Adrenal gland (tissue), 12 donors: Measurements from ENCODE around the gene NFATC2IP. TPM values are rescaled to one million over a fixed set of nuclear protein-coding genes. Genes with fewer than 3 reads are reported as not detected.
"Not testable (repeated sequence)": the region's sequence is repeated elsewhere in the genome, so short reads cannot be mapped to it uniquely, and the experiment has no call there.

Experiments
- DNase-seq, 7 donors: peaks; one replicate each; pipeline ENCODE4 v3.0.0-alpha.2; 2019 to 2020
- H3K27ac ChIP-seq, 5 donors: fragments of 200-600 bp; sonication (generic) in 4 of 5; 1 replicate in 3 of 5; 2 replicates in 2 of 5; pipeline versions ENCODE4 v1.5.1 to v1.8.0; 2016 to 2020; ENCODE audit warnings: mild to moderate bottlenecking in 1 of 5
- H3K27me3 ChIP-seq: fragments of 200-600 bp; 2 replicates; pipeline ENCODE4 v1.8.0; 2021
- H3K36me3 ChIP-seq, 2 donors: fragments of 200-600 bp; replicated peaks in 1 of 2; 1 replicate in 1 of 2; 2 replicates in 1 of 2; pipeline versions ENCODE4 v1.5.1 to v1.8.0; 2018 to 2022
- H3K4me1 ChIP-seq, 2 donors: fragments of 200-600 bp; replicated peaks in 1 of 2; 1 replicate in 1 of 2; 2 replicates in 1 of 2; pipeline versions ENCODE4 v1.5.1 to v1.8.0; 2018 to 2021
- H3K4me3 ChIP-seq, 4 donors: fragments of 200-600 bp; sonication (generic) in 3 of 4; one replicate each; pipeline ENCODE4 v1.5.1; 2016 to 2018
- H3K9me3 ChIP-seq, 3 donors: fragments of 200-600 bp; sonication (generic) in 1 of 3; replicated peaks in 1 of 3; 1 replicate in 2 of 3; 2 replicates in 1 of 3; pipeline versions ENCODE4 v1.5.1 to v1.8.0; 2016 to 2021
- CTCF ChIP-seq, 6 experiments: fragments of 450-650 bp in 4 of 6; fragments of 200-600 bp in 2 of 6; sonication (generic) in 1 of 6; IDR thresholded peaks; 1 replicate in 5 of 6; 2 replicates in 1 of 6; pipeline versions ENCODE4 v1.5.1 to v1.8.0; 2016 to 2021; ENCODE audit warnings: antibody characterized with exemption in 6 of 6, mild to moderate bottlenecking in 2 of 6, moderate library complexity in 1 of 6
- POLR2A ChIP-seq, 2 donors: fragments of 450-650 bp; IDR thresholded peaks; one replicate each; pipeline ENCODE4 v1.6.1; 2017; ENCODE audit warnings: antibody characterized with exemption in 2 of 2, mild to moderate bottlenecking in 2 of 2, moderate library complexity in 1 of 2
- WGBS, 4 donors: extraction: QIAGEN DNeasy Blood & Tissue Kit in 2 of 4; methylation state at CpG; one replicate each; pipeline versions ENCODE4 v1.1.5 to v1.1.7; 2013 to 2017; 5-methylcytosine and 5-hydroxymethylcytosine counted together
- intact Hi-C, 2 donors: fragments of 100-400 bp; cut with DNase I; formaldehyde crosslinking; loops; one replicate each; pipeline versions ENCODE4 v1.14.1 to v1.15.0; 2022 to 2023
- polyA plus RNA-seq, 3 donors: library from polyadenylated mRNA; stranded (reverse); fragments of 200-250 nt in 2 of 3; fragments of 350-450 nt in 1 of 3; fragmentation: Illumina TruSeq in 1 of 3; extraction: RNeasy Lipid Tissue Mini Kit (QIAGEN cat#74804) in 1 of 3; gene quantifications; one replicate each; pipeline ENCODE4 v1.2.3, GENCODE V29; 2013 to 2014
- total RNA-seq, 9 donors: library from RNA; depleted of rRNA in 4 of 9; stranded (reverse); fragments of >200 nt in 4 of 9; fragments of 120-200 nt in 1 of 9; fragmentation: NEBNext Ultra II Directional in 1 of 9; extraction: Animal tissue kit (Norgen Biotek cat#: 25700) in 1 of 9; gene quantifications; one replicate each; pipeline versions ENCODE4 v1.1.0 to v1.2.4, GENCODE V29; 2013 to 2023
- donor health status: healthy with polysubstance abuse.
- donor health status: Bipolar disorder and iron deficiency.
- donor health status: DM: yes; HTN: yes; CAD: no.
- donor health status: DM: no; HTN: no; CAD: no.
- donor health status: DM: no; HTN: no; CAD: no.
- donor health status: DM: yes; HTN: yes; CAD: no.

Gene NFATC2IP
- total and polyA plus RNA-seq, 12 donors = 7.7 to 25.2 (median 17.1) TPM

- WGBS, 4 donors = 0% methylated on average over 6 to 60 of the region's 60 CpGs
- peaks cover 15 to 18% of the 10 kb centered on the region in 2 donors for H3K4me1 ChIP-seq
- H3K27me3 ChIP-seq = no peaks in the 10 kb centered on the region
- peaks cover 0 to 12% of the 10 kb centered on the region in 2 donors for H3K36me3 ChIP-seq
- TF ChIP-seq CTCF (IDR thresholded peaks at IDR 0.05) = no peak
- TF ChIP-seq POLR2A (IDR thresholded peaks at IDR 0.05) = peak in 1 of 2 donors; percentile 53
- H3K27ac ChIP-seq = peak within 1 kb of the TSS in 3 of 5 donors; percentile 63 to 75 (median 74)
- H3K9me3 ChIP-seq = no peaks in the 10 kb centered on the region
- peak; percentile 97 to 99 (median 98) for DNase-seq
- intact Hi-C loops = no loop called here
- H3K4me3 ChIP-seq = peak within 1 kb of the TSS; percentile 71 to 96 (median 88)
These were observed 23.9 kb downstream of the NFATC2IP start, which contains the start of gene SPNS1 for GRCh38 chr16:28974437-28975157. Gene SPNS1 (plus strand): TSS chr16:28974778. CDS start chr16:28975152, 374 bp downstream.

- peak in 2 of 7 donors; percentile 14 to 53 for DNase-seq
- peaks cover 0 to 18% of the 10 kb centered on the region in 2 donors for H3K36me3 ChIP-seq
- intact Hi-C loops = no loop called here
- no peak for TF ChIP-seq CTCF (IDR thresholded peaks at IDR 0.05)
- WGBS, 4 donors = 6 to 12% (median 9%) methylated on average over 11 to 30 of the region's 30 CpGs
- H3K27me3 ChIP-seq = no peaks in the 10 kb centered on the region
- H3K9me3 ChIP-seq = no peaks in the 10 kb centered on the region
- peak overlapping the region in 3 of 5 donors; percentile 56 to 75 (median 63) for H3K27ac ChIP-seq
- peaks cover 15 to 18% of the 10 kb centered on the region in 2 donors for H3K4me1 ChIP-seq
- H3K4me3 ChIP-seq = peak overlapping the region; percentile 71 to 96 (median 88)
These were observed 24.4 kb downstream of the NFATC2IP start for GRCh38 chr16:28975158-28975599.

- DNase-seq = no peak
- no peaks in the 10 kb centered on the region for H3K27me3 ChIP-seq
- intact Hi-C loops = no loop called here
- peaks cover 15 to 18% of the 10 kb centered on the region in 2 donors for H3K4me1 ChIP-seq
- no peak overlapping the region for H3K4me3 ChIP-seq
- no peaks in the 10 kb centered on the region for H3K9me3 ChIP-seq
- 76 to 92% (median 83%) methylated on average over 10 to 11 of the region's 11 CpGs for WGBS, 4 donors
- no peak for TF ChIP-seq POLR2A (IDR thresholded peaks at IDR 0.05)
- TF ChIP-seq CTCF (IDR thresholded peaks at IDR 0.05) = peak in 2 of 6 experiments; percentile 5 to 24
- H3K36me3 ChIP-seq = peaks cover 0 to 41% of the 10 kb centered on the region in 2 donors
- no peak overlapping the region for H3K27ac ChIP-seq
These were observed 27.2 kb downstream of the NFATC2IP start for GRCh38 chr16:28977703-28978662.

GRCh38 chr16:28980330-28980729 lies 29.6 kb downstream of the NFATC2IP start:
- H3K4me1 ChIP-seq, H3K4me3 ChIP-seq, H3K27ac ChIP-seq, H3K9me3 ChIP-seq, DNase-seq, intact Hi-C loops, H3K27me3 ChIP-seq: not testable (repeated sequence)
- peaks cover 0 to 58% of the 10 kb centered on the region in 2 donors for H3K36me3 ChIP-seq
- WGBS, 4 donors = 90 to 96% (median 91%) methylated on average over 7 of the region's 7 CpGs
